Lower lobe of right lung (tissue), 2 donors: Measurements from ENCODE around the gene RAPGEF2. TPM values are rescaled to one million over a fixed set of nuclear protein-coding genes. Genes with fewer than 3 reads are reported as not detected.
"Not testable (repeated sequence)": the region's sequence is repeated elsewhere in the genome, so short reads cannot be mapped to it uniquely, and the experiment has no call there.

ENCODE experiments used
- ATAC-seq, 2 donors: fragments of 200-7000 bp; cut with Tn5 transposase; one replicate each; pipeline ENCODE4 v1.9.1; 2020 to 2022; ENCODE audit warnings: mild to moderate bottlenecking in 2 of 2, moderate library complexity in 2 of 2
- DNase-seq: peaks from one replicate; pipeline ENCODE4 v3.0.0-alpha.2; 2020
- H3K27ac ChIP-seq: fragments of 200-600 bp; one replicate; pipeline ENCODE4 v1.8.0; 2022
- H3K27me3 ChIP-seq: fragments of 200-600 bp; one replicate; pipeline ENCODE4 v1.8.0; 2022; ENCODE audit warnings: low read depth
- H3K36me3 ChIP-seq: fragments of 200-600 bp; one replicate; pipeline ENCODE4 v1.8.0; 2022; ENCODE audit warnings: mild to moderate bottlenecking
- H3K4me1 ChIP-seq: fragments of 200-600 bp; one replicate; pipeline ENCODE4 v1.8.0; 2022
- H3K4me3 ChIP-seq: fragments of 200-600 bp; one replicate; pipeline ENCODE4 v1.8.0; 2022; ENCODE audit warnings: mild to moderate bottlenecking
- H3K9me3 ChIP-seq: fragments of 200-600 bp; one replicate; pipeline ENCODE4 v1.8.0; 2022
- intact Hi-C: fragments of 100-400 bp; cut with DNase I; formaldehyde crosslinking; loops from one replicate; pipeline ENCODE4 v1.11.0; 2022
- total RNA-seq: library from RNA; stranded (reverse); fragmentation: NEBNext Ultra II Directional; extraction: Animal tissue kit (Norgen Biotek cat#: 25700); gene quantifications from one replicate; pipeline ENCODE4 v1.2.1, GENCODE V29; 2021
- TF ChIP-seq, protein P1 (sequence below): fragments of 200-600 bp; IDR thresholded peaks from one replicate; pipeline ENCODE4 v1.8.0; 2022; ENCODE audit warnings: antibody characterized with exemption, mild to moderate bottlenecking
- donor health status: DM: no; HTN: yes; CAD: no; lungs with severe emphysema.

Gene RAPGEF2
- total RNA-seq, 1 donor from 2014 or later = 66.4 TPM

- DNase-seq (no peak), ATAC-seq (peak; percentile 44 to 45)
- Histone ChIP-seq H3K4me3 (no peak overlapping the region), H3K9me3 (no peaks in the 10 kb centered on the region), H3K4me1 (peaks cover 95% of the 10 kb centered on the region), H3K27ac (peak overlapping the region; percentile 26), H3K27me3 (no peaks in the 10 kb centered on the region), H3K36me3 (no peaks in the 10 kb centered on the region)
- intact Hi-C loops = loop anchor here (10.0 kb wide), 1 partner anchor 321 kb away; no protein-coding TSS in a partner anchor
- TF ChIP-seq, protein P1, sequence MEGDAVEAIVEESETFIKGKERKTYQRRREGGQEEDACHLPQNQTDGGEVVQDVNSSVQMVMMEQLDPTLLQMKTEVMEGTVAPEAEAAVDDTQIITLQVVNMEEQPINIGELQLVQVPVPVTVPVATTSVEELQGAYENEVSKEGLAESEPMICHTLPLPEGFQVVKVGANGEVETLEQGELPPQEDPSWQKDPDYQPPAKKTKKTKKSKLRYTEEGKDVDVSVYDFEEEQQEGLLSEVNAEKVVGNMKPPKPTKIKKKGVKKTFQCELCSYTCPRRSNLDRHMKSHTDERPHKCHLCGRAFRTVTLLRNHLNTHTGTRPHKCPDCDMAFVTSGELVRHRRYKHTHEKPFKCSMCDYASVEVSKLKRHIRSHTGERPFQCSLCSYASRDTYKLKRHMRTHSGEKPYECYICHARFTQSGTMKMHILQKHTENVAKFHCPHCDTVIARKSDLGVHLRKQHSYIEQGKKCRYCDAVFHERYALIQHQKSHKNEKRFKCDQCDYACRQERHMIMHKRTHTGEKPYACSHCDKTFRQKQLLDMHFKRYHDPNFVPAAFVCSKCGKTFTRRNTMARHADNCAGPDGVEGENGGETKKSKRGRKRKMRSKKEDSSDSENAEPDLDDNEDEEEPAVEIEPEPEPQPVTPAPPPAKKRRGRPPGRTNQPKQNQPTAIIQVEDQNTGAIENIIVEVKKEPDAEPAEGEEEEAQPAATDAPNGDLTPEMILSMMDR = no peak
Measured at GRCh38 chr4:159175989-159176375, 73.1 kb downstream of the RAPGEF2 start.

- Histone ChIP-seq H3K4me3 (no peak overlapping the region), H3K27me3 (no peaks in the 10 kb centered on the region), H3K36me3 (no peaks in the 10 kb centered on the region), H3K9me3 (no peaks in the 10 kb centered on the region), H3K4me1 (peaks cover 80% of the 10 kb centered on the region), H3K27ac (no peak overlapping the region)
- ATAC-seq (no peak), DNase-seq (no peak)
- intact Hi-C loops = loop anchor here (10.0 kb wide), 1 partner anchor 323 kb away; no protein-coding TSS in a partner anchor
- TF ChIP-seq, protein P1 = no peak
Measured at GRCh38 chr4:159177265-159178150, 74.6 kb downstream of the RAPGEF2 start.

DNA sequence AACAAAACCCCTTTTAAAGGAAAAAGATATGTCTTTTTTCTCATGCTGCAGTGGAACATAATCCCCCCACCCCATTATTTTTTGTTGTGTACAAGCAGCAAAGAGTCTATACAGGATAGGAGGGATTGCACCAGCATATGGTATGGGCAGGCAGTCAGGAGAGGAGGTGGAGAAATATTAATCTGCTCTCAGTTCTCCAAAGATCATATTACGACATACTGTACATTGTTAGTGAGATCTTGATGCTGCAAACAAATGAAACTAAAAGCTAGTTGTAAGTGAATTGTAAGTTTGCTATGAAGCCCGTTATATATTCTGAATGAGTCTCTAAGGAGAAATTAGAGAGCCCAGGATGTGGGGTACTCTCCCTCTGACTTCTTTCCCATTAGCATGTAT lies 75.3 kb downstream of the RAPGEF2 start:
- intact Hi-C loops = loop anchor here (10.0 kb wide), 1 partner anchor 323 kb away; no protein-coding TSS in a partner anchor
- Histone ChIP-seq H3K4me1 (peaks cover 74% of the 10 kb centered on the region), H3K4me3 (peak overlapping the region; percentile 4), H3K36me3 (no peaks in the 10 kb centered on the region), H3K9me3 (no peaks in the 10 kb centered on the region), H3K27me3 (no peaks in the 10 kb centered on the region), H3K27ac (no peak overlapping the region)
- TF ChIP-seq, protein P1 = no peak
- ATAC-seq = peak in 1 of 2 donors; percentile 64
- DNase-seq = no peak

DNA sequence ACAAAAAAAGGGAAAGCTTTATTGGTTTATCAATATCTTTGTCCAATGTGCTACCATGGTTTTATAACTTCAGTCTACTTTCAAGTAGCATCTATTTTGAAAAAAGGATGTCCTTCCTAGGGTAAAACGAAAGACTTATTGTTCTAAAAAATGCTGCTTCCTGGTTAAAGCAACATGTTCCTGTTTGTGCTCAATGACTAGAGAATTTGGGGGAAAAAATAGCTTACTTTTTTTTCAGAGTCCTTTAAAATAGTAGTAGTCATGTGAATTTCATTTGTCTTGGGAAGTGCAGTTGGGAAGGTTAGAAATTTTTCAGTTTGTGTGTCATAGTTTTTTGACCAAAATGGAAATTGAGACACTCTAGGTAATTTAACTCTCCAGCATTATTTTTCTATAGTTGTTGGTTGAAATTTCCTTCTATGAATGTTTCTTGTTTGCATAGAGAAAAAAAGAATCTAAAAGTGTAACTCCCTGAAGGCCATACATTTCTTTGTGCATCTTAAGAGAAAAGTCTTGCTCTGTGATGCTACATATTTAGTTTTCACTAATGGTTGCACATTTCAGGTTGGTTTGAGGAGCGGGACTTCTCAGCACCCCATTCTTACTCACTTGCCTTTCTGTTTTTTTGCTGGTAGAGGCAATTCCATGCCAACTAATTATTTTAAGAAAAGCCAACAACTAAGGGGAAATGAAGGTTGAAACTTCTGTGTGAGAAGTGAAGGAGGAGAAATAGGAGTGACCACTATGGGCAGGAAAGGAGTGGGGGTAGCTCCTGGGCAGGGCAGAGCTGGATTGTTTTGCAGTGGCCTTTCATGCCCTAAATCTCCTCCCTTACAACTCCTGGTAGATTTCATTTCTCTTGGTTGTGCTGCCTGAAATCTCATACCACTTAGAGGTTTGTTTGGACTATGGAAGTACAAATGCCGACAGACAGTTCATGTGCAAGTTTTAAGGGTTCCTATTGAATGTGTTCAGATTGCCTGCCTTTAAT lies 76.4 kb downstream of the RAPGEF2 start:
- H3K36me3 ChIP-seq = no peaks in the 10 kb centered on the region
- ATAC-seq = no peak
- DNase-seq = no peak
- no peaks in the 10 kb centered on the region for H3K27me3 ChIP-seq
- peak overlapping the region; percentile 9 for H3K27ac ChIP-seq
- no peak overlapping the region for H3K4me3 ChIP-seq
- TF ChIP-seq, protein P1 = no peak
- intact Hi-C loops = loop anchor here (10.0 kb wide), 1 partner anchor 324 kb away; no protein-coding TSS in a partner anchor
- peaks cover 62% of the 10 kb centered on the region for H3K4me1 ChIP-seq
- H3K9me3 ChIP-seq = no peaks in the 10 kb centered on the region

GRCh38 chr4:159183885-159184605 lies 81.2 kb downstream of the RAPGEF2 start:
- H3K36me3 ChIP-seq, DNase-seq, H3K9me3 ChIP-seq, H3K4me3 ChIP-seq, H3K27ac ChIP-seq, H3K27me3 ChIP-seq, intact Hi-C loops, ATAC-seq: not testable (repeated sequence)
- peaks cover 16% of the 10 kb centered on the region for H3K4me1 ChIP-seq
